NCI-H226 (cell line): ENCODE data around the gene ARVCF.

ENCODE experiments used
- DNase-seq: peaks from one replicate; pipeline ENCODE4 v3.0.0-alpha.2; 2015

The ARVCF gene

DNA sequence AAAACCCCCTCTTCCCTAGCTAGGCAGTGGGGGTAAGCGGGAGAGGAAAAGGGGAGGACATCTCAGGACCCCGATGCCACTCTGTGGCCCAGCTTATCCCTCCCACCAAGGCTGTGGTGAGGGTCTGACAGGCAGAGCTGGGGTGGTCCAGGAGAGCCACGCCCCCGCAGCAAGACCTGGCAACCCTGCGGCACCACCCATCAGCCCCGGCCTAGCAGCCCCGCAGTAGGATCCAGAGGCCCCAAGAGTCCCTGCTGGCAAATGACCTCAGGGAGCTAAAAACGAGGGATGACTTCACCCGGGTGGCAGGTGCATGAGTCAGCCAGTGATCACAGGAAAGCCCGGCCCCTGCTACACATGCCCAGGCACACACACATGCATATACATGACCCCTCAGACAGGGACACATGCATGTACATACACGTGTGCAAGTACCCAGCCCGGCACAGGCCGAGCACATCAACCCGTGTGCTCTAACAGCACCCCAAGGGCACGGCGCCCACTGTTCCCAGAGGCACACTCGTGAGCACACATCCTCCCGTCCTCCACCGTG lies 32.3 kb downstream of the ARVCF start:
- DNase-seq: peak; percentile 40

GRCh38 chr22:19983741-19984140 lies 32.9 kb downstream of the ARVCF start:
- DNase-seq: no peak

- no peak for DNase-seq
Observed at GRCh38 chr22:19982991-19983578, 33.5 kb downstream of the ARVCF start.

GRCh38 chr22:19981961-19982920 lies 34.4 kb downstream of the ARVCF start:
- no peak for DNase-seq

- DNase-seq: no peak
Observed at GRCh38 chr22:19981171-19981960, 35.3 kb downstream of the ARVCF start.

- DNase-seq: no peak
Observed at GRCh38 chr22:19980766-19981165, 35.9 kb downstream of the ARVCF start.

GRCh38 chr22:19979712-19980493 lies 36.7 kb downstream of the ARVCF start:
- no peak for DNase-seq

GRCh38 chr22:19978748-19979147 lies 37.9 kb downstream of the ARVCF start:
- no peak for DNase-seq

DNA sequence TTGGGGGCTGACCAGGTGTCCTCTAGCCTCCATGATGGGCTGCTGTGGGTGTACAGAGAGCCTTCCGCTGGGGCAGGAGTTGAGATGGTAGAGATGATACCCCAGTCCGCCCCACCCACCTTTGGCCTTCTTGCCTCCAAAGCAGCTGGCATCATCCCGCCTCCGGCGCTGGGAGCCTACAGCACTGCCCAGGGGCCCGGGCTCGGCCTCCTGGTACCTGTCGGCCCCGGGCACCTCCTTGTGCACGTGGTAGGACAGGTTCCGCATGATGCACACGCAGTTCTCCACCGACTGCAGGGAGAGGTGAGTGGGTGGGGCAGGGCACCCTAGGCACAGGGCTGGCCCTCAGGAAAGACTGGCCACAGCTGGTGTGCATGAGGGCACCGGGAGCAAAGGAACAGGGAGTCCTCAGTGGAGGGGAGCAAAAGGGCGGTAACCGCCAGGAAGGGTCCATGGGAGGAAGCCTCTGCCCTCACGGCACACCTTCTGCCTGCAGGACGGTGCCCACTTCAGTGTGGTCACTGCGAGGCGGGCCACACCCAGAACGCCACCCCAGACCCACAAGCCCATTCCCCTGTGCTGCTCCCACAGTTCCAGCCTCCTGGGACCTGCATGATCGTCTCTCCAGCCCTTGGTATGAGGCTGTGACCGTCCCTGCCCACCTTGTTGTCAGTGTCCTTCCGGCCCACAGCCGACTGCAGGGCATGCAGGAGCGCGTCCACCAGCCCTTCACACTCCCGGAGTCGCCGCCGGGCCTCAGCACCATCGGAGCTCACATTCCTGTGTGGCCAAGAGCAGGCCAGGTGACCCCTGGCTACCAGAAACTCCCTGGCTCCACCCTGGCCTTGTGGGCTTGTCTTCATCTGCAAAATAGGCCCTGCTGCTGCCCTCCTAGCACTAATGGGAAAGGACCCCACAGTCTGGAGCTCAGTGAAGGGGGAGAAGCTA lies 39.1 kb downstream of the ARVCF start:
- no peak for DNase-seq

- DNase-seq: no peak
Observed at GRCh38 chr22:19976671-19977070, 40.0 kb downstream of the ARVCF start.

DNA sequence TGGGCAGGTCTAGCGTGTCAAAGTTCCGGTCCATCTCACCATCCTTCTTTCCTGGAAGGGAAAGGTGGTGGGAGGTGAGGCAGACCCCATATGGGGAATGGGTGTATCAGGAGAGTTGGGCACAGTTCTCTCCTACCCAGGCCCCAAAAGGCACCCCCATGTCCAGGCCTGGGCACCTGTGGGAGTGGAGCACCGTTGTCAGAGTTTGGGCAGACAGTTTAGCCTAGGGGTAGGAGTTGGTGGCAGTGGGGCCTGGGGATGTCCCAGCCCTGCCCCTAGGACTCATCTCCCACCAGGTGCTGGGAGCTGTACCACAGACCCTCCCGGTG lies 41.0 kb downstream of the ARVCF start:
- no peak for DNase-seq

- DNase-seq: no peak
Observed at GRCh38 chr22:19974935-19975706, 41.5 kb downstream of the ARVCF start.

GRCh38 chr22:19974268-19974861 lies 42.3 kb downstream of the ARVCF start:
- DNase-seq: peak; percentile 54

DNA sequence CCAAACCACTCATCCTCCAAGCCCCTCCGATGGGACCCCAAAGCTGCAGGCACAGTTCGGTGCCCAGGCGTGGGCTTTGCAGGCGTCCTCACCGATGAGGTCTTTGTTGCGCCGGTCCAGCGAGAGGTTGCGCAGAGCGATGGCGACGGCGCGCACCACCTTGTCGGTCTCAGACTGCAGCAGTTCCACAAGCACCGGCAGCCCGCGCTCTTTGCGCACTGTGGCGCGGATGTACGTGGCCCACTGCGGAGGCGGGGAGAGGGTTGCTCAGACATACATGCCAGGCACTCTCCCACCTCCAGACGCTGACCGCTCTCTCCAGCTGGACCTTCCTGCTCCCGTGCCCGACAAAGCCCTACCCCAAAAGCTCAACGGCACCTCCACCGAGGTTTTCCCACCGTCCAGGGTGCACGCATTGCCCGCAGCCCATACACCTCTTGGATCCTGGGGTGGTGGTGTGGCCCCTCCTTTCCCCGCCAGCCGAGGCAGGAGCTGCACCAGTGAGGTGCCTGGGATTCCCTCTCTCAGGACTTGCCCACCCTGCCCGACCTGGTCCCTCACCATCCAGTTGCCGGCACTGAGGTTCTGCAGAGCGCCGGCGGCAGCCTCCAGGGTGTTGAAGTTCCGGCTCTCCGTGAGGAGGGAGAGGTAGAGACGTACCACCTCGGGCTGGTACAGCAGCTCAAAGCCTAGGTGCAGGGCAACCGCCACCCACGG lies 42.9 kb downstream of the ARVCF start:
- no peak for DNase-seq

- no peak for DNase-seq
Observed at GRCh38 chr22:19972652-19973550, 43.7 kb downstream of the ARVCF start.

- no peak for DNase-seq
Observed at GRCh38 chr22:19972251-19972650, 44.4 kb downstream of the ARVCF start.

- no peak for DNase-seq
Observed at GRCh38 chr22:19971276-19972124, 45.1 kb downstream of the ARVCF start.
